ENCODE results near the gene TMCC2. TPM values are rescaled to one million over a fixed set of nuclear protein-coding genes. Genes with fewer than 3 reads are reported as not detected.
"Not testable (repeated sequence)": the region's sequence is repeated elsewhere in the genome, so short reads cannot be mapped to it uniquely, and the experiment has no call there.

Gene TMCC2, protein sequence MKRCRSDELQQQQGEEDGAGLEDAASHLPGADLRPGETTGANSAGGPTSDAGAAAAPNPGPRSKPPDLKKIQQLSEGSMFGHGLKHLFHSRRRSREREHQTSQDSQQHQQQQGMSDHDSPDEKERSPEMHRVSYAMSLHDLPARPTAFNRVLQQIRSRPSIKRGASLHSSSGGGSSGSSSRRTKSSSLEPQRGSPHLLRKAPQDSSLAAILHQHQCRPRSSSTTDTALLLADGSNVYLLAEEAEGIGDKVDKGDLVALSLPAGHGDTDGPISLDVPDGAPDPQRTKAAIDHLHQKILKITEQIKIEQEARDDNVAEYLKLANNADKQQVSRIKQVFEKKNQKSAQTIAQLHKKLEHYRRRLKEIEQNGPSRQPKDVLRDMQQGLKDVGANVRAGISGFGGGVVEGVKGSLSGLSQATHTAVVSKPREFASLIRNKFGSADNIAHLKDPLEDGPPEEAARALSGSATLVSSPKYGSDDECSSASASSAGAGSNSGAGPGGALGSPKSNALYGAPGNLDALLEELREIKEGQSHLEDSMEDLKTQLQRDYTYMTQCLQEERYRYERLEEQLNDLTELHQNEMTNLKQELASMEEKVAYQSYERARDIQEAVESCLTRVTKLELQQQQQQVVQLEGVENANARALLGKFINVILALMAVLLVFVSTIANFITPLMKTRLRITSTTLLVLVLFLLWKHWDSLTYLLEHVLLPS
- 4.4 and 4.7 TPM in 2 replicates for total RNA-seq

DNA sequence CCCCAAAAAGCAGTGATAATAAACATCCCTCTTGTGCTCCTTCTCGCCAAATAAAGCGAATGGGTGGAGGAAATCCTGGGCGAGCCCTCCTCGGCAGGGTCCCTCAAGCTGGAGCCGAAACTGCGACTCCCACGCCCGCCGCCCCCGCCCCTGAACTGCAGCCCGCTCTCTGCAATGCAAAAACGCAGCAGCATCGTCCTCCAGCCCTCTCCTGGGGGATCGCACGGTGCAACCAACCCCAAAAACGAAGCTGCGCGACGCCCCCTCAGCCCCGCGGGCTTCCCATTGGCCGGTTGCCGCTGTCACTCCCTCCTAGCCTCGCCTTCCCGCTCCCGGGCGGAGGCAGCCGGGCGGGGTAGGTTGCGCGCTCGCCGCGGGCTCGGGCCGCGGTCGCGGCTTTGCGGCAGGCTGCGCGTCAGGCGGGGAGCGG, at the start of gene TMCC2:
TSS of gene TMCC2 (plus strand) at position 363 of the 430 bp plus-strand sequence. CDS start 619 bp downstream, outside the sequence.
- peak; percentile 33 for DNase-seq (ENCODE audit: low read depth)

DNA sequence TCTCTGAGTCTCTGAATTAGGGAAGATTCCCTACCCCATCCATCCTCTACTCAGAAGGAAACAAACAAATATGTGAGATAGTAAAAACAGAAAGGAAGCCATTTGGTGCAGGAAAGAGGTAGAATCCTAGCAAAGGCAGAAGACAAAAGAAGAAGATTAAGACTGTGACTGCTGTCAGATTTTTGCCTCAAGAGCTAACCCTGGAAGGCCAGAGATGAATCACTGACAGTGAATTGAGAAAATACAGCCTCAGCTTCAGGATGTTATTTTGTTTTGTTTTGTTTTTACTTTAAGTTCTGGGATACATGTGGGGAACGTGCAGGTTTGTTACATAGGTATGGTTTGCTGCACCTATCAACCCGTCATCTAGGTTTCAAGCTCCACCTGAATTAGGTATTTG, 47.9 kb upstream of the TMCC2 start:
- DNase-seq (ENCODE audit: low read depth) = no peak

DNA sequence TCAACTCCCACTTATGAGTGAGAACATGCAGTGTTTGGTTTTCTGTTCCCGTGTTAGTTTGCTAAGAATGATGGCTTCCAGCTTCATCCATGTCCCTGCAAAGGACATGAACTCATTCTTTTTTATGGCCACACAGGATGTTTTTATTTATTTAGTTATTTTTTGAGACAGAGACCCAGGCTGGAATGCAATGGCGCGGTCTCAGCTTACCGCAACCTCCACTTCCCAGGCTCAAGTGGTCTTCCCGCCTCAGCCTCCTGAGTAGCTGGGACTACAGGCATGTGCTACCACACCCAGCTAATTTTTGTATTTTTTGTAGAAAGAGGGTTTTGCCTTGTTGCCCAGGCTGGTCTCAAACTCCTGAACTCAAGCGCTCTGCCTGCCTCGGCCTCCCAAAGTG, 47.4 kb upstream of the TMCC2 start:
- not testable (repeated sequence) for DNase-seq (ENCODE audit: low read depth)

DNA sequence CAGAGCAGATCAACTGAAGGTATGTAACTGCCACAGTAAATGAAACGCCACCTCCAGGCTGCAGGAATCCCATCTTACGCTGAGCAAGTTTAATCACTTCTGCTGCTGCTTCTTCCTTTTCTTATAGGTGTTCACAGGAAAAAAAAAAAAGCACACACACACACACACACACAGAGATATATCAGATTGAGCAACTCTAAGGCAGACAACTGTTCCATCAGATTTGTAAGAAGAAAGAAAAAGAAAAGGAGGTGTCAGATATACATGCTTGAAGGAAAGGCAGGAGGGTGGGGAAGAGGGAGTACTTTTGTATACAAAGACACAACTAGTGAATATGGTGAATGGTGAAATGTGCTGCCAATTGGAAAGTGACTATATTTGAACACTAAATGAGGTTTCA, 44.8 kb upstream of the TMCC2 start:
- DNase-seq (ENCODE audit: low read depth) = no peak

DNA sequence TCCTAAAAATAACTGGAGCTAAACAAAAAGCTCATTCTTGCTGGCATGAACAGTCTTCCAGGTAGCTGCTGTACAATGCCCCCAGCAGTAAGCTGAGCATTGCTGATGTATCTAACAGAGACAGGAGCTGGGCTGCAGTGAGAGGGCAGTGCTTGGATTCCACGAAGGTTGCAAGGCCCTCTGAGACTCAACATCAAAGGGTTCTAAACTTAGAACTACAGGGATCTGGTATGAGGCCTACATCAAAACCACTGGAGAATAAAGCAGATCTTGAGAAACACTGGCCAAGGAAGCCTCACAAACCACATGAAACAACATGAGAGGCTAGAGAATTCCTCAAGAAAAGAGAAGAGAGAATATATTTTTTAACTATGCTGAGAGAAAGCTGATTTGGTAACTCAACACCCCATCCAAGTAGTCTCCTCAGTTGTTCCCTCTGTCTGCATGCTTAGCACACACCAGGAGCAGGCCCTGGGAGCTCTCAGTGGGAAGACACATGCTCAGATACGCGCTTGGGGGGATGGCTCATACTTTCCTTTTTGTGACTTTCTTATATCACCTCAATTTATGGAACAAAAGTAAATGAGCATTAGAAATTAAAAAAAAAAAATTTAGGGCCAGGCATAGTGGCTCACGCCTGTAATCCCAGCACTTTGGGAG, 43.9 kb upstream of the TMCC2 start:
- DNase-seq (ENCODE audit: low read depth) = peak; percentile 45

DNA sequence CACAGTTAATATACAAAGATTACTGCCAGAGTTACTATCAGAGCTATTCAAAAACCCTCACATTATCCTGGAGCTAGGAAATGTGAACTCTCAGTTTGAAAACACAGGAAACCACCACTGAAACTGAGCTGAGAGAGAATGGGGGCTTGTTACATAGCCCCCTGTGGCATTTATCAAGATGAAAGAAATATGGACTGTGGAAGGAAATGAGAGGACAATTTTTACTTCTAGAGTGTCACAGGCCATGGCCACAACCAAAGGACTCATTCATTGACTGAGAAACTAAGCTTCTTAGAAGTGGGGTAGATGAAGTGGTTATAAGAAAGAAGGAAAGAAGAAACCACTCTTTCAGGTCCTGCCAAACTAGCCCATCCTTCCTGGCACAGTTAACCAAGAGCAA, 41.6 kb upstream of the TMCC2 start:
- DNase-seq (ENCODE audit: low read depth) = no peak

DNA sequence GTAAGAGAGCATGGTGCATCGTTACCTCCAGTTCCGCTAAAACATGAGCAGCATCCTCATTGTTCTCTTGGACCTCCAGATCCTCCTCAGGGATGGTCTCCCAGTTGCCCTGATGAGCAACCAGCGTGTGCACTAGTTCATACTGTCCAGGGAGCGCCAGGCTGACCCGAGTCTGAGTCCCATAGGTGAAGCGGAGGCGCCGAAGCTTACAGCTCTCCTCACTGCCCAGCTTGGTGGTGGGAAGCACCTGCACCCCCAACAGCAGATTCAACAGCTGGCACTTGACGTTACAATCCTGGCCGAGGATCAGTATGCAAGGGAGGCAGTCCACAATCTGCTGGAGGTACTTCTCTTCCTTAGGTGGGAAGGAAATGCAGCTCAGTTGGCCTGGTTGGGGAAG, 40.3 kb upstream of the TMCC2 start:
- DNase-seq (ENCODE audit: low read depth) = no peak

DNA sequence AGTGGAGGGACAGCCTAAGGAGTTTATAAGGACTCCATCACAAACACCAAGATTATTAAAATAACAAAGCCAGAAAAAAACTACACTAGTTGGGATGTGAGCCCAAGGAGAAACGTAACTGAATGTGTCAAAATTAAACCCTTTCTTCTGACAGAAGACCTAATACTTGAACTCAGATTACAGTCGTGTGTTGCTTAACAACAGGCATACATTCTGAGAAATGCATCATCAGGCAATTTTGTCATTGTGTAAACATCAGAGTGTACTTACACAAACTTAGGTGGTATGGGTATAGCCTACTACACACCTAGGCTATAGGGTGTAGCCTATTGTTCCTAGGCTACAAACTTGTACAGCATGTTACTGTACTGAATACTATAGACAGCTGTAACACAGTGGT, 39.6 kb upstream of the TMCC2 start:
- DNase-seq (ENCODE audit: low read depth) = no peak

DNA sequence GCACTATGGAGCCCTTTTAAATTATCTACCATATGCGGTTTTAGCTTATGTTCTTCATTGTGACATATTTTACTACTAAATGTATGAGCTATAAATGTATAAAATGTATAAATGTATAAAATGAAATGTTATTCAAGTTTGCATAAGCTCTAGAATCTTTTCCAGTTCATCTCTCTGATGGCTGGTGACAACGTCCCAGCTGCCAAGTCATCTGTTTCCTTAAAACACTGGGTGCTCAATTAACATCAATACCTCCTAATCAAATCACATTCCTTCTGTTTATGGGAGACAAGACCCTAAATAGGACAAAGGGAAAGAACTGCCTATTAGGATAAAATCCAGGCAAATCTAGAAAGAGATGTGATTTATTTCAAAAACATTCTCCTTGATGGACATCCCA, 39.1 kb upstream of the TMCC2 start:
- DNase-seq (ENCODE audit: low read depth) = no peak

DNA sequence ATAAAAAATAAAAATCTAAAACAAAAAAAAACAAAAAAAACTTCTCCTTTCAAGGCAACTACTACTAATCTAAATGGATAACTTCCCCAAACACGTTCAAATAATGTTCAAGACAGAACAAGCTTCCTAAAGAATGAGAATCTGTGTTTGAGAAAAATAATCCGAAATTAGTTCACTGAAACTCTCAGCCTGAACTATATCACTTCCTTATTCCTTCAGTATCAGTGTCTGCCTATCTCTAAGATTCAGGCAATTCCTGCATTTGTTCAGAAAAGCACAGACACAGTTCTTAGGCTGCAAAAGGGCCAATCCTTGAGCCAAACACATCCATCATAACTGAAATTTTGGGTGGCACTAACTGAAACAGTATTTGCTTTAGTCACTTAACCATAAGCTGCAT, 38.6 kb upstream of the TMCC2 start:
- DNase-seq (ENCODE audit: low read depth) = no peak

DNA sequence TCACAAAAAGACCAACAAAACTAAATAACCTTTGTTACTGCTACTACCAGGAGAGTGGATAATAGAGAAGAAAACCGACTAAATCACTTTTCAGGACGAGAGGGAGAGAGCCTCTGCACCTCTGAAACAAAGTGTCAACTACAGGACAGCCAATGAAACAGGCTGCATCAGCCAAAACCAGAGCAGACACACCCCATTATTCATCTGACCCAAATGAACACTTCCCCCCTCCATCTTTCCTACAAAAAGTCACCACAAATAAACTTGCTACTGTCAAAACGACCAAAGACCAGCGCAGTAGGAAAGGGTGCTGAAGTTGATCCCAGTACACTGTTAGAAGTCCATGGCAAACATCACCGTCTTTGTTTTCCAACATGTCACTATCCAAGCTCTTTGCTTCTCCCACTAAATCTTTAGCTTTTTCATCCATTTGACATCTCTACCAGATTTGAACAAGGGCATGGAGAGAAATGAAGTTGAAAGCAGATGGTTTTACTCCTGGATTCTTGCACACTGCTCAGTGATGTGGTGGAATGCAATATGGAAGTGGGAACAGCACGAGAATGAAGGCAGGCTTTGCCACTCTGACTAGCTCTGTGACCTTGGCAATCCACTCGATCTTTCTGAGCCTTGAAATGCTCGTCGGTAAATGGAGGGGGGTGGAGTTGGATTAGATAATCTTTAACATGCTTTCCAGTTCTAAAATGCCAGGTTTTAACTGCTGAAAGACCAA, 36.7 kb upstream of the TMCC2 start:
- DNase-seq (ENCODE audit: low read depth) = peak; percentile 70

DNA sequence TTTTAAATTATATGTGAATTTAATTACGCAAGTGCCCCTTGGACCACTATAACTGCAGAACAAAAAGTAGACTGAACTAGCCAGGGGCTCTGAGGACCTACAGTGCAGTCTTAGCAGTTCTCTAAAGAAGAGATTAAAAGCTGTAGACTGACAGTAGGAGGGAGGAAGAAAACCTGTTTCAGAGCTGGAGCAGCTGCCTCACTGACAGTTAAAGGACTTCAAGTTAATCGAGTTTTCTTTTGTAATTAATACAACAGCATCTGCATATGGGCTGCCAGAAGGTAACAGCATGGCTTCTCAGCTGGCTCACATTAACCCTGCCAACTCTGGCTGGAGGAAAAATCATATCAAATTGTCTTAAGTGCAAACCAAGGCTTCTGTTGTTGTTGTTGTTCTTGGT, 36.1 kb upstream of the TMCC2 start:
- DNase-seq (ENCODE audit: low read depth) = no peak

DNA sequence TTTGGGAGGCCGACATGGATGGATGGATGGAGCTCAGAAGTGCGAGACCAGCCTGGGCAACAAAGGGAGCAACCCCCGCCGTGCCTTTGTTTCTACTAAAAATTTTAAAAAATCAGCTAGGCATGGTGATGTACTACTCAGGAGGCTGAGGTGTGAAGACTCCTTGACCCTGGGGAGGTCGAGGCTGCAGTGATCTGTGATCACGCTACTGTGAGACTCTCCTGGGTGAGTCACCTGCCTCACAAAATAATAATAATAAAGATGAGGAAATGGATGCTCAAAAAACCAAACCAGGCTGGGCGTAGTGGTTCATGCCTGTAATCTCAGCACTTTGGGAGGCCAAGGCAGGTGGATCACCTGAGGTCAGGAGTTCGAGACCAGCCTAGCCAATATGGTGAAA, 35.5 kb upstream of the TMCC2 start:
- no peak for DNase-seq (ENCODE audit: low read depth)

DNA sequence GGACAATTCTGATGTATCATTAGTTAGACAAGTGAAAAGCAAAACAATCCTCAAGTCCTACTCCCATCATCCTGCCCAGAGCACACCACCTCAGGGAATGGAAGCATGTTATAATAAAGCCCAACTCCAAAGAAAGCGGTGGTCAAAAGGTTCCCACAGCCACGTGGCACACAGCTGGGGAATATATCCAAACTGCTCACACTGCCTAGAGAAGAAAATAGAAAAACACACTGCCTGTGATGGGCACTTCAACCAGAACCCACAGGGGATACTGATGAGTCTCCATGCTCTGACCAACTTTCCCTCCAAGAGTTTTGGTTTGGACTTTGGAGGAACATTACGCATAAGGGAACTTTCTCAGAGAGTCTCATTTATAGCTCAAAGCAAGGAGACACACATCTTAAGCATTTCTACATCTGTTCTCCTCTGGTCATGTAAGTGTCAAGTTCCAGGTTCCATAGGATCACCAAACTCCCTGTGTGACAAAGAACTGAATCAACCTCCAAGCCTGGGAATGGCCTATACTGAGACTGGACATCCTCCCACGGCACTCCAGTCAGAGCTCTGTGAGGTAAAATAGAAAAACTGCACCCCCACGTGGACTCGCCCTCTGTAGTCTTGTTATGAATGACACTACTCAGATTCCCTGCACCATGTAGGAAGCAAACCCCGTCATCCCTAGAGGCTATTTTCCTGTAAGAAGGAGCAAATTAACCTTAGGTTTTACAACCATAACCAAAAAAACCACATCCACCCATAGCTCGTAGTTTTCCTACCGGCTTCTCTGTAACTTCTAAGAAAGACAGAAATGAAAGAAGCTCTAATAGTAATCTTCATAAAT, 28.4 kb upstream of the TMCC2 start:
- peak; percentile 32 for DNase-seq (ENCODE audit: low read depth)

DNA sequence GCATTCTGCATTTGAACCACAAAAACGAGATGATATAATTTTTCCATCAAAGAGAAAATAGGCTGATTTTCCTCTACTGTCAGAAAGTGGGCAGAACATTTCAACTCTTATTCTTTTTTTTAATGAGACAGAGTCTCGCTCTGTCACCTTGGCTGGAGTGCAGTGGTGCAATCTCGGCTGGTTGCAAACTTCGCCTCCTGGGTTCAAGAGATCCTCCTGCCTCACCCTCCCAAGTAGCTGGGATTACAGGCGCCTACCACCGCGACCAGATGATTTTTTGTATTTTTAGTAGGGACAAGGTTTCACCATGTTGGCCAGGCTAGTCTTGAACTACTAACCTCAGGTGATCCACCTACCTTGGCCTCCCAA, 27.8 kb upstream of the TMCC2 start:
- DNase-seq (ENCODE audit: low read depth) = no peak

DNA sequence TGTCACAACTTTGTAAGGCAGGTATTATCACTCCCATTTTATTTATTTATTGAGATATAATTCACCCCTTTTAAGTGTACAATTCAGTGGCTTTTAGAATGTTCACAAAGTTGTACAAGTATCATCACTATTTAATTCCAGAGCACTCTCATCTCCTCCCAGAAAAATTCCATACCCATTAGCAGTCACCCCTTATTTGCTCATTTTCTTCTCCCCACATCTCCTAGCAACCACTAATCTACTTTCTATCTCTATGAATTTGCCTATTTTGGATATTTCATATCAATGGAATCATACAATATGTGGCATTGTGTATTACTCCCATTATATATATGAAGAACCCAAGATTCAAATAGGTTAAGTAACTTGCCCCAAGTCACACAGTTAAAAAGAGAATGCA, 23.2 kb upstream of the TMCC2 start:
- no peak for DNase-seq (ENCODE audit: low read depth)

DNA sequence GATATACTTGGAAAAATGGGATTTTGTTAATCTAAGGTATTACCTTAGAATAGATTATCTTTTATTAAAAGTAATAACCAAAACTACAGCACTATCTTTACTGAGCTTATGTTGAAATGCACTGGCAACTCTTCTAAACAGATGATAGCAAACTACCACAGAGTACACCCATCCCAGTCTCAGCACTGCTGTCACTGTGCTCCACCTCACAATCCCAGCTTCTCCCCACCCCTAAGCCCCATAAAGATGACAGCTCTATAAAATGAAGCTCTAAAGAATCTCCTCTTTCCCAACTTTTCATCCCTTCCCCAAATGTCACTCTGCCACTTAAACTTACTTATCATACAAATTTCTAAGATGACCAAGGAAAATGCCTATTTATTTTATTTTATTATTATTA, 22.7 kb upstream of the TMCC2 start:
- no peak for DNase-seq (ENCODE audit: low read depth)

DNA sequence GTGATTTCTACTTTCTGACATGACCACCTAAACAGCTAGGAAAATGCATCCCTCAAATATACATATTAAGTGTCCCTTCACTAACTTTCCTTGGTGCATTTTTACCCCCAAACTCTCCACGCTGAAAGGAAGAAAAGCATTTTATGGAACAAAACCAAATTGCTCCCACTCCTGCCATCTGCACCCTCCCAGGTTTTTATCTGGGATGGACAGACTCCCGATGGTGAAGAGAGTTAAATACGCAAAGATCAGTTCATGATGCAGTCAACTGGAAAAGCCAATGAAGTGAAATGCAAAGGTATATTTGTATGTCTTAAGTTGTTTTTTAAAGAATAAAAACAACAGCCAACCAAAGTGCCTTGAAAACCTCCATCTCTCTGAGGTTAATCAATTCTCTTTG, 18.9 kb upstream of the TMCC2 start:
- DNase-seq (ENCODE audit: low read depth) = no peak

DNA sequence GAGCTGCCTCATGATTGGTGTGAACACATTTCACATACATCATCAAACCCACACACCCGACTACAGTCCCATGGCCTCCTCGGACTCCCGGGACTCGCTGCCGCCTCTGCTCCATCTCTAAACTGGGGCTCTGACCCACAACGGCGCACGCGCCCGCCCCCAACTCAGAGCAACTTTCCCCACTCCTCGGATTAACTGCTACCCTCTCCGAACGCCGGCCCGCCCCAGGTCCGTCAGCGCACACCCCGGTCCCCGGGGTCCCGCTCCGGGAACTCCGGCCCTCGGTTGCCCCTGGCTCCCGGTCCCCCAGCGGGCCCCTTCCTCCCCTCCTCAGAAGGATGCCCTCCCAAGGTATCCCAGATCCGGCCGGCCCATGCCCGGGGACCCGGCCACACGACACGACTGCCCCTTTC, 17.0 kb upstream of the TMCC2 start:
- DNase-seq (ENCODE audit: low read depth) = no peak

DNA sequence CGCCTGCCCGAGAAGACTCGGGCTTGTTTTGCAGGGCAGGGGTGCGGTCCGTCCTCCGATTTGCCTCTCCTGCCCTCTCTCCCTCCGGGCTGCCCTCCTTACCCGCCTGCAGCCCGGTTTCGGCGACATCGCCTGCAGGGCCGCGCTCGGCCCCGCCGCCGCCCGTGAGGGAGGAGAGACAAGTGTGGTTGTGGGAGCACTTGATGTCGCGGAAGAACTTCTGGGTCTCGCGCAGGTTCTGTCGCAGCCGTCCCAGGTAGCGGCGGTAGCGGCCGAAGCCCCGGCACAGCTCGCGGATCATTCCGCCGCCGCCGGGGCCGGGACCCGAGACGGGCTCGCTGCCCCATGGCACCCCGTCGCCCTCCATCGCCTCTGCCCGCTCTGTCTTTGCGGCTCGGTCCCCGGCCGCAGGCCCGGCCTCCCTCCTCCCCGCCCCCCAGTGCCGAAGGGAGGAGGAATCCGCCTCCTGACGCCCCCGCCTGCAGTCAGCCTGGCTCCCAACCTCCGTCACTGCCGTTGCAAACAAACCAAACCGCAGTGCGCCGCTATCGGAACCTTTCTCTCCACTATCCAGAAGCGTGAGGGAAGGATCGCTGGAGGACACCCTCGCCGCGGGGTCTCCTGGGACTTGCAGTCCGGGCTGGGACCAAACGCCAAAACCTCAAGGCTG, 16.4 kb upstream of the TMCC2 start, which contains the start of gene DSTYK:
TSS of gene DSTYK (minus strand) at position 534 of the 670 bp plus-strand sequence. CDS start at position 367, 167 bp downstream.
- peak; percentile 85 for DNase-seq (ENCODE audit: low read depth)
